ENCODE results near the gene MAP7D3. TPM values are rescaled to one million over a fixed set of nuclear protein-coding genes. Genes with fewer than 3 reads are reported as not detected.
A peak's percentile ranks its signal among the peaks of the same experiment; 100 is the strongest.
"Not testable (repeated sequence)": the region's sequence is repeated elsewhere in the genome, so short reads cannot be mapped to it uniquely, and the experiment has no call there.

The MAP7D3 gene
- total RNA-seq, 1 experiment from 2014 or later, result 17.6 TPM

DNA sequence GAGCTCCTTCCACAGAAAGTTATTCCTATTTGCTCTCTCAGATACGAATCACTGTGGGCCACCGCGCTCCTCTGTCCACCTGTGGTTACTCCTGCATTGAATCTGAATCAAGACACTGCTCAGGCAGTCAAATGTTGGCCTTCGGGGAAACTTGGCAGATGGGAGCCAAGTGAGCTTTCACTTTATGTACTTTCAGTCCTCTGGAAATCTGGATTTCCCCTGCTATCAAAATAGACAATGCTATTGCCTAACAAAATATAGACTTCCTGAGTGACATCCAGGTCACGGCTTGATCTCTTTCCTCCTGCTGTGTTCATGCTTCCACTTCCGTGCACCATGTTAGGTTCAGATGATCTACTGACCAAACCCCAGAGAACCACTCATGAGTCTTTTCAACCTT lies 60.0 kb downstream of the MAP7D3 start:
- no peak overlapping the region for H3K4me3 ChIP-seq
- H3K36me3 ChIP-seq, result no peaks in the 10 kb centered on the region
- no peak overlapping the region for H3K27ac ChIP-seq
- peaks cover 11% of the 10 kb centered on the region for H3K4me1 ChIP-seq
- H3K27me3 ChIP-seq, result no peaks in the 10 kb centered on the region
- DNase-seq, result no peak
- no peaks in the 10 kb centered on the region for H3K9me3 ChIP-seq (replicated peaks)

DNA sequence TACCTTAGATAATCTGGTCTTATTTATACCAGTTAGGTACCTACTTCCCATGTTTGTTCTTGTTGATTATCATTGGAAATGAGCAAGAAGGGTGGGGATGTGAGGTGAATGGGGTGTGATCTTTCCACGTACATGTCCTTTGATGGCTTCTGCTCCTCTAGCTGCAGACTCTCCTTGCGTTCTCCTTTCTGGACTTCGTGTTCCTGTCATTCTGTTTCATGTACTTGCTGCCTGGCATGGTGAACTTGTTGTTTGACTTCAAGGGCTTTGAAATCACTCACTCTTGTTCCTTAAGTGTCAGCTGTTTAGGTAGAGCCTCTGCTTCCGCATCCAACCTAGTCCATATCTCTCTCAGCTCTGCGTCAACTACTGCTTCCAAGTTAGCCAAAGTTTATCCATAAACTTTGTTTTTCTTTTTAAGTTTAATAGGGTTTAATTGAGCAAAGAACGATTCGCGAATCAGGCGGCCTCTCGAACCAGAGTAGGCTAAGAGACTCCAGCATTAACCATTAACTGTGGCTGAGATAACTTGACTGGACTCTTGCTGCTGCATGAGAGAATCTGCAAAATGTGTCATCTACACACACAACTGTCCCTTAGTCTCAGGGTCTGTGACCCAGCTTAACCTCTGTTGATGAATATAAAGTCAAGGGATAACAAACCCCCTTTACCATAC lies 61.0 kb downstream of the MAP7D3 start:
- H3K36me3 ChIP-seq, result no peaks in the 10 kb centered on the region

DNA sequence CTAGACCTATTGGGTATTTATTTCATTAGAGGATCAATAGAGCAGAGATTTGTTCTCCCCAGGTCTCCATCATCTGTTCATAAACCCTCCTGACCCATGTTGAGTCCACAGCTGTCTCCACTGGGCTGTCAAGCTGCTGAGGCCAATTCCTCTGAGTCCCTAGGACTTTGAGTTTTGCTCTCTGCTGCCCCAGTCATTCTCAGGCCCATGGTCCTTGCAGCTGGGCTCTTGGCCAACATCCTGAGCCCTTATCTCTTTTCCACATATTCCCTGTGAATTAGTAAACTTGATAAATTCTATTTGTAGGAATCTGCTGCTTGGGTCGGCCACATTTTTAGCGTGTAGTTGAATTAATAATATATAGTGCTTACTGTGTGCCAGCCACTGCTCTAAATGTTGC lies 62.0 kb downstream of the MAP7D3 start:
- H3K9me3 ChIP-seq (replicated peaks), result no peaks in the 10 kb centered on the region
- H3K4me3 ChIP-seq, result no peak overlapping the region
- peaks cover 11% of the 10 kb centered on the region for H3K4me1 ChIP-seq
- H3K36me3 ChIP-seq, result no peaks in the 10 kb centered on the region
- H3K27me3 ChIP-seq, result no peaks in the 10 kb centered on the region
- no peak overlapping the region for H3K27ac ChIP-seq
- no peak for DNase-seq

More for the DNA sequence above, 61.0 kb downstream of the MAP7D3 start:
- no peak for DNase-seq
- Histone ChIP-seq H3K4me3 (no peak overlapping the region), H3K9me3 (replicated peaks) (no peaks in the 10 kb centered on the region), H3K4me1 (peaks cover 11% of the 10 kb centered on the region), H3K27ac (no peak overlapping the region), H3K27me3 (no peaks in the 10 kb centered on the region)

DNA sequence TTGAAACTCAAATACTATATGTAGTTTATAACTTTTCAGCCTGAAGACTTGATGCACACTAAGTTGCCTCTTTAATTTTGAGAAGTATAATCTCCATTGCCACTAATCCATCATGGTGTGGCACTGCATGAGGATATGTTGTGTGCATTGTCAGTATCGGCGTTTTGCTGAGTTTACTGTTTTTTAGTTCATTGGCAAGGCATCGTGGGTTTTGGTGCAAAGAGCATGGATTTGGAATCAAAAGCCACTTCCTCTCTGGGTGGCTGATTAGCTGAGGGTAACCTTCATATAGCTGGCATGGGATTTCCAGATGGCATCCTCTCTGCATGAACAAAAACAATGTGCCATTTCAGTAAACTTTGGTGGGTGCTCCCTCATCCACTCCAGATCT lies 65.2 kb downstream of the MAP7D3 start:
- no peak overlapping the region for H3K4me3 ChIP-seq
- no peak overlapping the region for H3K27ac ChIP-seq
- H3K27me3 ChIP-seq, result no peaks in the 10 kb centered on the region
- peaks cover 3% of the 10 kb centered on the region; the same call in 1 of the 2 replicates for H3K4me1 ChIP-seq
- no peaks in the 10 kb centered on the region for H3K36me3 ChIP-seq
- H3K9me3 ChIP-seq (replicated peaks), result no peaks in the 10 kb centered on the region
- DNase-seq, result no peak

DNA sequence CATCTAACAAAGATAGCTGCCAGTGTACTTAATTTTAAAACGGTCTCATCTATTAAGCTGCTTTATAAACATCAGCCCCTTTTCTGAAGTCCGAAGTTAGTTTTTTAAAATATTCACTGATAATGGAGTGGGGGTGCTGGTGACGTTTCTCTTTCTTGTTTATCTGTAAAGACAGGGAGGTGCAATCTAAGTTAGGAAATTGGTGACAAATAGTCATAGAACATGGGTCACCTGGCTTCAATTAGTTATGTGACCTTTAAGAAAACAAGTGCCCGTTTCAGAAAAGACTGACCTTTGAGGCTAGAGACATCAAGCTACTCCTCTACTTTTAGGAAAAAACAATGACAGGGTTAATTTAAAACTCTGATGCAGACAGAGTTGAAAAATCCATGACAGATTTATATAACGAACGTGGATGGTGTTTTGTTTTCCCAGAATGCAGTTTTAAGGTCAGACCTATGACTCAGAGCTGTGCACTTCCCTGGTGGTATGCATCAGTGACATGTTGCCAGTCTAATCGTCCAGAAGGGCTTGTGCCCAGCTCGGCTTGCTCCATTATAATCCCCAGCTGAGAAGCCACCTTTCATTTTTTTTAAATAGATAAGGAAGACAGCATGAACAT lies 65.7 kb downstream of the MAP7D3 start:
- no peaks in the 10 kb centered on the region for H3K9me3 ChIP-seq (replicated peaks)
- no peak overlapping the region for H3K27ac ChIP-seq
- H3K36me3 ChIP-seq, result no peaks in the 10 kb centered on the region
- no peak for DNase-seq
- H3K4me1 ChIP-seq, result peaks cover 3% of the 10 kb centered on the region; the same call in 1 of the 2 replicates
- H3K4me3 ChIP-seq, result no peak overlapping the region
- H3K27me3 ChIP-seq, result no peaks in the 10 kb centered on the region

DNA sequence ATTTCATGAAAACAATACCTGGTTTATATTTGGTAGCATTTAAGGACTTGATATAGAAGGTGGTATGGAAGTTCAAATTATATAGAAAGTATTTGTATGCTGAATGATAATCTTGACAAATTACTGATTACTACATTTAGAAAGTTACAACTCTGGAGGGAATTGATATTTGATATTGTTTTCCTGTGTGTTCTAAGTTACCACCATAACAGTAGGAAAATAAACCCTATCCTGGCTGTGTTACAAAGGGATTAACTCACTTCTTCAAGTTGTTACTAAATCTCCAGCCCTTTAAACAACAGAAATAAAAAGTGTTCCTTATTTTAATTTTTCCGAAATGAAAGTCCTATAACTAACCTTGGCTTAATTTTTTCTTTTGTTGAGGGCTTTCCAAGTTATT lies 67.3 kb downstream of the MAP7D3 start:
- no peaks in the 10 kb centered on the region for H3K9me3 ChIP-seq (replicated peaks)
- no peak overlapping the region for H3K27ac ChIP-seq
- H3K4me3 ChIP-seq, result no peak overlapping the region
- H3K4me1 ChIP-seq, result peaks cover 3% of the 10 kb centered on the region; the same call in 1 of the 2 replicates
- H3K27me3 ChIP-seq, result no peaks in the 10 kb centered on the region
- H3K36me3 ChIP-seq, result no peaks in the 10 kb centered on the region
- no peak for DNase-seq

DNA sequence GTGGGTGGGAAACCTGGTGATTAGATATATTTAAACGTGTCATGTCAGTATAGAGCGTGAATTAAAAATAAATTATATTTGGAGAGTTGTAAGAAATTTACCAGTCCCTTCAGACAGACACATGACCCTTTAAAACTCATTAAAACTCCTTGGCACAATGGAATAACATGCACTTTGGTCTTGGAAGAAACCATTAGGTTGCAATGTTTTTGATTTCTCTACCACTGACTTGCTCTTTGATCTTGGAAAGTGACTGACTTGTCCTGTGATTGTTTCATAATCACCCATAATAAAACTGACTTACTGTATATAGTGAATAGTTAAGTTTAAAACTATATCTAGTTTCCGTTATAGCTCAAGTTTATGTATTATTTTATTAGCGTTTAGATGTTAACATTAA lies 68.0 kb downstream of the MAP7D3 start:
- Histone ChIP-seq H3K4me3 (no peak overlapping the region), H3K4me1 (peaks cover 3% of the 10 kb centered on the region; the same call in 1 of the 2 replicates), H3K27ac (no peak overlapping the region), H3K9me3 (replicated peaks) (no peaks in the 10 kb centered on the region), H3K27me3 (no peaks in the 10 kb centered on the region), H3K36me3 (no peaks in the 10 kb centered on the region)
- DNase-seq, result no peak

DNA sequence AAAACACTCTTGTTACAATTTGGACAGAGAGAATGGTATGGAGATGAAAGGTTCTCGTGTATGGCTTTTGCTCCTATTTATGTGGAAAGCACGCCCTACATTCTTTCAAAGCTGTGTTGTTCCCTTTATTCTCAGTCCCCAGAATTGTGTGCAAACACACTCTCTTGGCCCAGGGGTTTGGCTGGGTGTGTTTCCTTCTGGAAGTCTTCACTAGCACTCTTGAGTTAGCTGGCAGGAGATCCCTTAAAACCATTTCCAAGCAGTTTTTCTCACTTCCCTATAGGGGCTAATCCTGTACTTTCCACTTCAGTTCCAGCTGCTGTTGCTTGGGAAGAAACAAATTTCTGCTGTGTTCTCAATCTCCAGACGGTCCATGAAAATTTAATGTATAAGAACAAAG lies 68.8 kb downstream of the MAP7D3 start:
- Histone ChIP-seq H3K4me3 (no peak overlapping the region), H3K27ac (no peak overlapping the region), H3K36me3 (no peaks in the 10 kb centered on the region), H3K4me1 (peaks cover 3% of the 10 kb centered on the region; the same call in 1 of the 2 replicates), H3K9me3 (replicated peaks) (no peaks in the 10 kb centered on the region), H3K27me3 (no peaks in the 10 kb centered on the region)
- no peak for DNase-seq

DNA sequence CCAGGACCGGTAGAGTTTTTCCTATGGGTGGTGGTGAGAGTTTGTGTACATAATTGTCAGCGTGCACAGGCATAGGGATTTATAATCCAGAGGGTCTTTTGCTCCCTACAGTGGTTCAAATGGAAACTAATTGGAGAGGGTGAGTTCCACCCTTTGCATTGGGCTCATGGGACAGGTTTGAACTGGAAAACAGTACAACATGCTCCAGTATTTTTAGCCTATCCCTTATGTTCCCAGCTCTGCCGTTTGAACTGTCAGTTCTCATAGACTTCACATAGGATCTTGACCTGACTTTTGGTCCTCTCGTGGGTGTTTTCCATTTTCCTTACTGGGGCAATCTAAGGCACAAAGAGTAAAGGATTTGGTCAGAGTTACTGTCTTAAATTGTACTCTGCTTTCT lies 72.1 kb downstream of the MAP7D3 start:
- Histone ChIP-seq H3K36me3 (no peaks in the 10 kb centered on the region), H3K27ac (no peak overlapping the region), H3K9me3 (replicated peaks) (no peaks in the 10 kb centered on the region), H3K27me3 (no peaks in the 10 kb centered on the region), H3K4me3 (no peak overlapping the region), H3K4me1 (peaks cover 3% of the 10 kb centered on the region; the same call in 1 of the 2 replicates)
- DNase-seq, result no peak

DNA sequence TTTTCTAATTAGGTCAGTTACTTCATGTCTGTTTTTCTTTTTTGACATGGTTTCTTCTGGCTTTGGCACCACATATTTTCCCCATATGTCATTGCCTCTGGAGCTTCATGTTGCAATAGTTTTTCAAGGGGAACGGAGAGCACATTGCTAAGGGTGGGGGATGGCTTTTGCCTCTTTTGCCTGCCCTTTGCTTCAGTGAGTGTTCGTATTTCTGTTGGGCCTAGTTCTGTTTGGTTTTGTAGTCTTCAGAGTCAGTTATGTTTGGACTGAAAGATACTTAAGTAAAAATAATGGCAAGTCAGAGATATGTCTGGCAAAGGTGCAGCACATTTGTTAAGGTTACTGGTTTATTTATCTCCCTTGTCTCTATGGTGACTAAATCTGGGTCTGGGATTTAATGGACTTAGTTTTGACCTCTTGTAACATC lies 74.8 kb downstream of the MAP7D3 start:
- H3K4me1 ChIP-seq, result no peaks in the 10 kb centered on the region
- H3K36me3 ChIP-seq, result no peaks in the 10 kb centered on the region
- no peak overlapping the region for H3K4me3 ChIP-seq
- no peak for DNase-seq
- H3K27ac ChIP-seq, result no peak overlapping the region
- no peaks in the 10 kb centered on the region for H3K27me3 ChIP-seq
- H3K9me3 ChIP-seq (replicated peaks), result no peaks in the 10 kb centered on the region

DNA sequence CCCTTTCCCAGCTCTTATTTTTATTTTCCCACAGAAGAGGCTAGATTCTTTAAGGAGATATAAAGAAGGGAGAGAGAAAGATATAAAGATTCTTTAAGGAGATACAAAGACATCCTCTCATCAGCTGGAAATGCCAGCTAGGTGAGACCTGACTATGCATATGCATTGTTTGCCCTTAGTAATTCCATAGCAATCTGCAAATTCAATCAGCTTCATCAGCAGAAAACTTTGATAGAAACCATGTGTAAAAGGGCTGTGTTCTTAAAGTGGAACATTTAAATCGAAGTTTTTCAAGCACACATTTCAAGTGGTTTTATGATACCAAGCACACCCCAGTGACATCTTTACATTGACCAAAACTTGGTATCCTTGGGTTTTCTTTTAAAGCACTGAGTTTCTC lies 79.8 kb downstream of the MAP7D3 start:
- no peak overlapping the region for H3K27ac ChIP-seq

DNA sequence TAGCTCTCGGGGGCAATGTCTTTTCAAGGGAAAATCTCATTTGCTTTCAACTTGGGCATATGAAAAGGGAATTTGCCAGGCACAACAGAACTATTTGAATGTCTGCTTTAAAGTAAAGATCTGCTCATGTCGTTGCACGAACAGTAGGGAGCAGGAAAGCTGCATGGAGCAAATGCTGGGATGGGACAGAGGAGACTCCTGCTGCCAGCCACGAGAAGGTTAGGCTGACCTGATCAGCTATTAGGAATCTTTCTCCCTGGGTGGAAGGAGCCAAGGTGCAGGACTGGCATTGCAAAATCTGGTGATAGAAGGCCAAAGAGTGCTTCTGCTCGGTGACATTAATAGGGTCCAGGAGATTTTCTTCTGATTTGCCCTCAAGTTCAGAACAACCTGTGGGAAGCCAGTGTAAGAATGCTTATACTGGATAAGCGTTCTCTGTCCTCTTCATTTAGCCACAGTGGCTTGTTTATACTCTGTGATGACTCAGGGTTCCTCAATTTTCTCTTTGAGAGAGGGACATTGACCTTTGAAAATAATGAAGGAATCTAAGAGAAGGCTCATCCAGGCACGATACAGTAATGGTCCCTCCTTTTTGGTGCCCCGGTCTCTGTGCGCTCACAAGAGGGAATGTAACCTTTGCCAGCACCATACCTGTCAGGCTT lies 80.9 kb downstream of the MAP7D3 start:
- Histone ChIP-seq H3K4me3 (no peak overlapping the region), H3K36me3 (no peaks in the 10 kb centered on the region), H3K27me3 (no peaks in the 10 kb centered on the region), H3K27ac (no peak overlapping the region), H3K9me3 (replicated peaks) (no peaks in the 10 kb centered on the region), H3K4me1 (peaks cover 8% of the 10 kb centered on the region; the same call in 1 of the 2 replicates)
- no peak for DNase-seq

More for the DNA sequence above, 79.8 kb downstream of the MAP7D3 start:
- H3K4me3 ChIP-seq, result no peak overlapping the region
- peaks cover 8% of the 10 kb centered on the region; the same call in 1 of the 2 replicates for H3K4me1 ChIP-seq
- no peaks in the 10 kb centered on the region for H3K9me3 ChIP-seq (replicated peaks)
- DNase-seq, result no peak
- H3K36me3 ChIP-seq, result no peaks in the 10 kb centered on the region
- no peaks in the 10 kb centered on the region for H3K27me3 ChIP-seq

DNA sequence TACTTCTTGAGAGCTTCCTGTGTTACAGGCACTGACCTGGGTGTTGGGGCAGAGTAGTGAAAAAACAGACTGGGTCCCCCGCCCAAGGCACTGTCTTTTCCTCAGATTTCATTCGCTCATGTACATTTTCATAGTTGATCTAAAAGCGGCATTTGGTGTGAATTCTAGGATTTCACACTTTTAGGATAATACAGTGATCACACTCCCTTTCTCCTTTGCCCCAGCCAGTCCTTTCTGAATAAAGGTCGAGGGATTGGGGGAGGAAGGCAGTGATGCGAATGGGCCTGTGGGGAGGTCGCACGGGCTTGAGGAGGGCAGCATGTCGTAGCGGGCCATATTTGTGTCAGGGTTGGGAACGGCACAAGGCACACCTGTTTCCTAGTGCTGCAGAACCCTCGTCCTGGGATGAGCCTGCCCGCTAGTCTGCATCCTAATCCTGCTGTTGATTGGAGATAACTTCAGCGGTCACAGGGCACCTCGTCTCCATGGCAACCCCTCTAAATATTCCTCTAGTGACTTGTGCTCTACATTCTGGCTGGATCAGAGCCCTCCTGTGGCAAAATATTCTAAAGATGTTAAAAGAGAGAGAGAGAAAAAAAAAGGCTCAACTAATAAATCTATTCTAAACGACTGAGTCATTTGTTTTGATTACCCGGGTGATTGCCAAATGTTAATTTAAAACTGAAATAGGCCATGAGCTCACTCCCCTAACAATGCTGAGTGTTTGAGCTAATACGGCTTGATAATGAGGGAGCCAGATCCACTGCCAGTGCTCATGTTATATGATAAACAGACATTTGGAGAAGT lies 82.1 kb downstream of the MAP7D3 start:
- Histone ChIP-seq H3K36me3 (no peaks in the 10 kb centered on the region), H3K4me1 (peaks cover 8% of the 10 kb centered on the region; the same call in 1 of the 2 replicates), H3K4me3 (no peak overlapping the region), H3K27ac (peak overlapping the region; percentile 18; the same call in 1 of the 2 replicates), H3K9me3 (replicated peaks) (no peaks in the 10 kb centered on the region), H3K27me3 (no peaks in the 10 kb centered on the region)
- peak; percentile 70 to 71 for DNase-seq

DNA sequence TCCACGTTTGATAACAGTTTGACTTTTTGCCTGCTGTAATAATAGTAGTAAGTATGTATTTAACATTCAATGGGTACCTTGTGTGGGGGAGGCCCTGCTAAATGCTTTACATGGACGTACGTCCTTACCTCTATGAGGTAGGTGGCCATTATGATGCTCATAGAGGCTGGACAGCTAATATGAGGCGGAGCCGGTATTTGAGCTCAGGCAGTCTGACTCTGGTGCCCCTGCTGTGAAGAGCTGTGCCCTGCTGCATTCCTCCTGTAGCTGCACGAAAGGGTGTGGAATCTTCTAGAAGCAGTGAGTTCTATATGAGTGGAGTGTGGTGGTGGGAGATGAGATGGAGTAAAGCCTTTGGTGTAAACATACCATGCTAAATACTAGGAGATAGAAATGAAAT lies 83.2 kb downstream of the MAP7D3 start:
- H3K27me3 ChIP-seq; DNase-seq; H3K27ac ChIP-seq; H3K4me3 ChIP-seq; H3K36me3 ChIP-seq; H3K4me1 ChIP-seq; H3K9me3 ChIP-seq (replicated peaks): not testable (repeated sequence)
